Measurements from ENCODE around the gene ZNF865.
"Not testable (repeated sequence)": the region's sequence is repeated elsewhere in the genome, so short reads cannot be mapped to it uniquely, and the experiment has no call there.

Gene ZNF865

GRCh38 chr19:55605637-55606470, at the start of gene ZNF865:
Gene ZNF865, plus strand, starts transcription at chr19:55605647. Its CDS starts 7,972 bp downstream, at chr19:55613619.
- TF ChIP-seq CTCF (conservative IDR thresholded peaks at IDR 0.05; ENCODE audit: control insufficient read depth, insufficient read depth, low read depth, low read length) = peak; percentile 88
- peak; percentile 84 for DNase-seq (ENCODE audit: low read depth)
- peak within 1 kb of the TSS; percentile 89 for H3K4me3 ChIP-seq (ENCODE audit: control insufficient read depth, low read depth, low read length)

- H3K4me3 ChIP-seq (ENCODE audit: control insufficient read depth, low read depth, low read length) = no peak overlapping the region
- TF ChIP-seq CTCF (conservative IDR thresholded peaks at IDR 0.05; ENCODE audit: control insufficient read depth, insufficient read depth, low read depth, low read length) = no peak
- DNase-seq (ENCODE audit: low read depth) = no peak
These were observed 45.8 kb upstream of the ZNF865 start for GRCh38 chr19:55559684-55560083.

GRCh38 chr19:55563261-55563690, 42.2 kb upstream of the ZNF865 start:
- no peak for TF ChIP-seq CTCF (conservative IDR thresholded peaks at IDR 0.05; ENCODE audit: control insufficient read depth, insufficient read depth, low read depth, low read length)
- H3K4me3 ChIP-seq (ENCODE audit: control insufficient read depth, low read depth, low read length) = no peak overlapping the region
- no peak for DNase-seq (ENCODE audit: low read depth)

- TF ChIP-seq CTCF (conservative IDR thresholded peaks at IDR 0.05; ENCODE audit: control insufficient read depth, insufficient read depth, low read depth, low read length) = no peak
These were observed 38.6 kb upstream of the ZNF865 start for GRCh38 chr19:55566823-55567222.

GRCh38 chr19:55567708-55568328, 37.6 kb upstream of the ZNF865 start:
- H3K4me3 ChIP-seq (ENCODE audit: control insufficient read depth, low read depth, low read length) = no peak overlapping the region
- DNase-seq (ENCODE audit: low read depth) = no peak
- no peak for TF ChIP-seq CTCF (conservative IDR thresholded peaks at IDR 0.05; ENCODE audit: control insufficient read depth, insufficient read depth, low read depth, low read length)

More at GRCh38 chr19:55566823-55567222, 38.6 kb upstream of the ZNF865 start:
- no peak overlapping the region for H3K4me3 ChIP-seq (ENCODE audit: control insufficient read depth, low read depth, low read length)
- no peak for DNase-seq (ENCODE audit: low read depth)

GRCh38 chr19:55569477-55569876, 36.0 kb upstream of the ZNF865 start:
- H3K4me3 ChIP-seq (ENCODE audit: control insufficient read depth, low read depth, low read length); DNase-seq (ENCODE audit: low read depth): not testable (repeated sequence)

- not testable (repeated sequence) for DNase-seq (ENCODE audit: low read depth); H3K4me3 ChIP-seq (ENCODE audit: control insufficient read depth, low read depth, low read length)
These were observed 31.5 kb upstream of the ZNF865 start for GRCh38 chr19:55573929-55574328.

Data from fibroblast of mammary gland (primary cell).